Right lung (tissue), 5 donors: Measurements from ENCODE around the gene ZNF212. TPM values are rescaled to one million over a fixed set of nuclear protein-coding genes. Genes with fewer than 3 reads are reported as not detected.
"Not testable (repeated sequence)": the region's sequence is repeated elsewhere in the genome, so short reads cannot be mapped to it uniquely, and the experiment has no call there.

Source experiments
- DNase-seq, 2 donors: peaks; one replicate each; pipeline ENCODE4 v3.0.0-alpha.2; 2013
- polyA plus RNA-seq, 5 donors: library from polyadenylated mRNA; unstranded; fragments of 120-200 nt; gene quantifications; one replicate each; pipeline versions ENCODE4 v1.2.1 to v1.2.3, GENCODE V29; 2013; ENCODE audit warnings: inconsistent platforms in 1 of 5, low replicate concordance in 1 of 5; ENCODE audit not compliant: insufficient read length in 5 of 5, insufficient read depth in 1 of 5

ZNF212 gene
- polyA plus RNA-seq, 5 donors = 13.6 to 17.6 (median 16.2) TPM

DNA sequence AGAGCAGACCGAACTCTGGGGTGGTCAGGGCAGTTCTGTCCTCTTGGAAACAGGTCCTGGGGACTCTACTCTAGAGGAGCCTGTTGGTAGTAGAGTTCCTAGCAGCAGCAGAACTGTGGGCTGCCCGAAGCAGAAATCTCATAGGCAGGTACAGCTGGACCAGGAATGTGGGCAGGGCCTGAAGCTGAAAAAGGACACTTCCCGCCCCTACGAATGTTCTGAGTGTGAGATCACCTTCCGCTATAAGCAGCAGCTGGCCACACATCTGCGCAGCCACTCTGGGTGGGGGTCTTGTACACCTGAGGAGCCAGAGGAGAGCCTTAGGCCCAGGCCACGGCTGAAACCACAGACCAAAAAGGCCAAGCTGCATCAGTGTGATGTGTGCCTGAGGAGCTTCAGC is 14.2 kb downstream of the ZNF212 start:
- no peak for DNase-seq

- DNase-seq = no peak
Measured at GRCh38 chr7:149254181-149254858, 14.9 kb downstream of the ZNF212 start.

DNA sequence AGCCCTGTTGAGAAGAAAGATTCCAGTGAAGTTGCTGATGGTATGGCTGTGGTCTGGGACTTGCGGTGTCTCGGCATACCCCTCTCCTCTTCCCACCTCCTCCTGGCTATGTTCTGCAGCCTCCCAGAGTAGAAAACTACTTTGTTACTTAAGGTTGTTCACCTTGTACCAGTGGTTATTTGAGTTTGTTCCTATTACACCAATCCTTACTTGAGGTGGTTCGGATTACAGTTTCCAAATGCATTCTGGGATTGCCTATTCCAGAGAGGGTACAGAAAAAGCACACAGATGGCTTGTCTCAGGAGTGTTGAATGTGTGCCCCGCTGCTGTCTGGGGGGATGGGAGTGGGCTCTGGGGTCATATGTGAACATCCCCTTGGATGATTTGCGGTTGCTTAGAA is 15.7 kb downstream of the ZNF212 start:
- DNase-seq = no peak

DNA sequence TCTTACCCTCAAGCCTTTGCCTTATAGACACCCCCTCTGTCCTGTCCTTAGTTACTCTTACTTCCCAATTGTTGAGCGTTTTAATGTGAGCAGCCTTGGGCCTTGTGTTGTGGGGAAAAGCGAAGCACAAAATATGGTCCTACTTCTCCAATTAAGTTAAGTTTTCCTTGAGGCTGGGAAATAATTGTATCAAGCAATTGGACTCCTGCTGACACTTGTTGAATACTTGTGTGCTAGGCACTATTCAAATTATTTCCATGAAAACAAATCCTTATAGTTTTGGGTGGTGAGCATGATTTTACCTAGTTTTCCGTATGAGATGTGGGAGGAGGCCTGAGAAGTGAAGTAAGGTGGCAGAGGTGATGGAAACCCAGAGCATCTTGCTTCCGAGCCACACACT is 17.1 kb downstream of the ZNF212 start:
- no peak for DNase-seq

GRCh38 chr7:149257146-149257545 is 17.7 kb downstream of the ZNF212 start:
- no peak for DNase-seq

DNA sequence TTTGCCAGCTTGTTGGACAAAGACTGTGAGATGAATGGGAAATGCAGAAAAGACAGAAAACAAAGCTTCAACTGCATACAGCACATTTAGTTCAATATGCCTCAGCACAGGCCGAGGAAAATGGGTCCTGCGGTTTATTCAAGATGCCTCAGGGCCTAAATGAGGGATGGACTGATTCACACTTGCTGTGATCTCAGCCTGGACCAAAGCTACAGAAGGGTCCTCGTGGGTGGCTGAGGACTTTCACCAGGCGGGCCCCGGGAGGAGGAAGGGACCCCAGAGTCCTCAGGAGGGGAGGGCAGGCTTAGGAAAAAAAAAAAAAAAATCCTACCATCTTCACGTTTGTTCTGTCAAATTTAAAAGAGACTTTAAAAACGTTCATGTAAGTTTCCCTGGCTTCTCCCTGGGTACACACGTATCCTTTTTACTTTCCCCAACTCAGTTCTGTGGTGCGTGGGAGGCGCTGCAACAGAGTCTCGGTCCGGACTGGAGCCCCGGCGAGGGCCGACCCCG is 21.9 kb downstream of the ZNF212 start:
- DNase-seq = no peak

- DNase-seq = peak; percentile 87 to 89
Measured at GRCh38 chr7:149261829-149262617, 22.6 kb downstream of the ZNF212 start, which contains the start of gene ZNF783. Gene ZNF783 (plus strand): TSS chr7:149262196. CDS start chr7:149262334, 138 bp downstream.

DNA sequence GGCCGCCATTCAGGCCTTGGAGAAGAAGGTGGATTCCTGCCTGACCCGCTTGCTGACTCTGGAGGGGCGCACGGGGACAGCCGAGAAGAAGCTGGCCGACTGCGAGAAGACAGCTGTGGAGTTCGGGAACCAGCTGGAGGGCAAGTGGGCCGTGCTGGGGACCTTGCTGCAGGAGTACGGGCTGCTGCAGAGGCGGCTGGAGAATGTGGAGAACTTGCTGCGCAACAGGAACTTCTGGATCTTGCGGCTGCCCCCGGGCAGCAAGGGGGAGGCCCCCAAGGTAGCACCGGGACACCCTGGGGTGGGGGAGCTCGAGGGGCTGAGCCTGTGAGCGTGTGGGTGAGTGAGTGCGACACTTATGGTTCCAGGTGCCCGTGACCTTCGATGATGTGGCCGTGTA is 27.0 kb downstream of the ZNF212 start:
- DNase-seq = no peak

- no peak for DNase-seq
Measured at GRCh38 chr7:149267733-149268132, 28.3 kb downstream of the ZNF212 start.

GRCh38 chr7:149274424-149274823 is 35.0 kb downstream of the ZNF212 start:
- not testable (repeated sequence) for DNase-seq

GRCh38 chr7:149277871-149278270 is 38.4 kb downstream of the ZNF212 start:
- no peak for DNase-seq

DNA sequence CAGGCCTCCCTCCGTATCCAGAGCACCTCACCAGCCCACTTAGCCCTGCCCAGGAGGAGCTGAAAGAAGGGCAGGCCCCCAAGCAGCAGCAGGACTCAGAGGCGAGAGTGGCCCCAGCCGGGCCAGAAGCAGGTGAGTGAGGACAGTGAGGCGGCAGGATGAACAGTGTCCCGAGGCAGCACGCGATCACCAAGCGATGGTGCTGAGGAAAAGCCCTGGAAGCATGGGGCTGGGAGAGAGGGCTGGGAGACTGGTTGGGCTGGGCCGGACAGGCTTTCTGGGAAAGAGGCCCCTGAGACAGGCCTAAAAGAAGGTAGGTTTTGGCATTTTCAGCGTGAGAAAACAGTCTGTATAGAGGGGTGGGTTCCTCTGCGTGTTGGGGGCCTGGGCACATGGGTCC is 38.9 kb downstream of the ZNF212 start:
- DNase-seq = no peak

GRCh38 chr7:149279111-149279743 is 39.8 kb downstream of the ZNF212 start:
- no peak for DNase-seq

DNA sequence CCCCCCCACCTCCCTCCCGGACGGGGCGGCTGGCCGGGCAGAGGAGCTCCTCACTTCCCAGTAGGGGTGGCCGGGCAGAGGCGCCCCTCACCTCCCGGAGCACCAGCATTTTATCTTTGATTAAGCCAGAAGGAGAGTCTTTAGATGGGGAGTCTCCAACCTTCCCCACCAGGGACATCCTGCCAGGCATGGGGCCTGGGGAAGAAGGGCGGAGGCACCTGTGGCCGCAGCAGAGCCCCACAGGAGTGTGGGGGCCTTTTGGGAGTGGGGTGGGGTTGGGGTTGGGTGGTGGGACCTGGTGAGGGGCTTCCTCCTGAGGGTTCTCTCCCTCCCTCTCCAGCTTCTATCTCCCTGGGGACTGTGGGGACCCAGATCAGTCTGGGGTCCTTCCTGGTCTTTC is 40.7 kb downstream of the ZNF212 start:
- DNase-seq = no peak

GRCh38 chr7:149280661-149281507 is 41.4 kb downstream of the ZNF212 start:
- no peak for DNase-seq

DNA sequence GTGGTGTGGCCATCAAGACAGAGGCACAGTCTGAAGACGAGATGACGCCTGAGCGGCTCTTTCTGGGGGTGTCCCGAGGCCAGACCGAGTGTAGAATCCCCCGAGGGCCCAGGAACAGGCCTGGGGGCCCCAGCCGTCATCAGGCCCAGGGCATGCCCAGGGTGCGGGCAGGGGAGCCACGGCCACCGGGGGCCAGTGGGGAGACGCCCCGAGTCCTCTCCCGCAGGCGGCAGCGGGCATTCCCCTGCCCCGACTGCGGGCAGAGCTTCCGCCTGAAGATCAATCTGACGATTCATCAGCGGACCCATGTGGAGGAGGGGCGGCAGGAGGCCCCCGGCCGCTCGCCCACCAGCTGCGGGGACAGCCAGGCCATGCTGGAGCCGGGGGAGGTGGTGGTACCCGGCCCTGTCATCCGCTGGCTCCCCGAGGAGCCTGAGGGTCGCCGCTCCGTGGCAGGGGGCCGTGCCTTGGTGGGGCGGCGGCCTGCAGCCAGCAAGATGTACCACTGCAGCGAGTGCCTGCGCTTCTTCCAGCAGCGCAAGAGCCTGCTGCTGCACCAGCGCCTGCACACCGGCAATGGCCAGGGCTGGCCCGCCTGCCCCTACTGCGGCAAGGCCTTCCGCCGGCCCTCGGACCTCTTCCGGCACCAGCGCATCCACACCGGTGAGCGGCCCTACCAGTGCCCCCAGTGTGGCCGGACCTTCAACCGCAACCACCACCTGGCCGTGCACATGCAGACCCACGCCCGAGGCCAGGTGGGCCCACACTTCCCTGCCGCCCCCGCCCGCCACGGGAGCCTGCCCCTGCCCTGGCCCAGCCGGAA is 42.3 kb downstream of the ZNF212 start:
- DNase-seq = no peak

DNA sequence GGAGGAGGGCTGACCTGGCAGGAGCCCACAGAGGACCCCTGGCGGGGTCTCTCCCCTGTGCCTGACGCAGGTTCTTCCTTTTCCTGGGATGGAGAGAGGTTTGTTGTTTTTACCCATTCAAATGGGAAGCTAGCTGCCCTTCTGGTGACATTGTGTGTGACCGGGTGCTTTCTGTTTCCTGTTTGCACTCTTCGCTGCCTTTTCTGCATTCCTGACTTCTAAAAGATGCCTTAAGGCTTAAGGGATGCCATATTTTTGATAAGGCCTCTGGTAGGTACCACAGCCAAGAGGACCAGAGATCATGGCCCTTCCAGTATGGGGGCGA is 42.8 kb downstream of the ZNF212 start:
- DNase-seq = no peak

- DNase-seq = no peak
Measured at GRCh38 chr7:149283321-149283720, 43.9 kb downstream of the ZNF212 start.

DNA sequence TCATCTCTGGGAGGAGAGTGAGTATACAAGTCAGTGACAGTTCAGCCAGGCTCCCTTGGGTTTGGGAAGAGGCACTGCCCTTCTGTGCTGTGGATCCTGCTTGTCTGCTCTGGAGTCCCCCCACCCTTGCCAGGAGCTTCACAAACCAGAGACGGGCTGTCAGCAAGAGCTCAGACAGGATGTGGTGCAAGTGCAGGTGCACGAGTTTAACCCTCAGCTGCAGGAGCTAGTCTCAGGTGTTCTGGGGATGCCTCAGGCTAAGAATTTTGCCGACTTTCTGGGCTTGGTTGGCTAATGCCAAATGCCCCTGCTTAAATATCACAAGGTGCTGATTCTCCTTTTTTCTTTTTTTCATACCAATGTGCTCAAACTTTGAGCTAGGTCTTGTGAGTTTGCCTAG is 44.9 kb downstream of the ZNF212 start:
- no peak for DNase-seq

- peak; percentile 86 for DNase-seq
Measured at GRCh38 chr7:149284850-149285585, 45.6 kb downstream of the ZNF212 start.
